GM19351 (cell line): ENCODE measurements around the gene ZNF586.
A peak's percentile ranks its signal among the peaks of the same experiment; 100 is the strongest.
"Not testable (repeated sequence)": the region's sequence is repeated elsewhere in the genome, so short reads cannot be mapped to it uniquely, and the experiment has no call there.

Source experiments
- ATAC-seq: cut with Tn5 transposase; IDR thresholded peaks from one replicate; pipeline ENCODE4 v1.9.1; 2021; ENCODE audit warnings: mild to moderate bottlenecking, moderate library complexity; ENCODE audit not compliant: unreplicated experiment

Gene ZNF586

DNA sequence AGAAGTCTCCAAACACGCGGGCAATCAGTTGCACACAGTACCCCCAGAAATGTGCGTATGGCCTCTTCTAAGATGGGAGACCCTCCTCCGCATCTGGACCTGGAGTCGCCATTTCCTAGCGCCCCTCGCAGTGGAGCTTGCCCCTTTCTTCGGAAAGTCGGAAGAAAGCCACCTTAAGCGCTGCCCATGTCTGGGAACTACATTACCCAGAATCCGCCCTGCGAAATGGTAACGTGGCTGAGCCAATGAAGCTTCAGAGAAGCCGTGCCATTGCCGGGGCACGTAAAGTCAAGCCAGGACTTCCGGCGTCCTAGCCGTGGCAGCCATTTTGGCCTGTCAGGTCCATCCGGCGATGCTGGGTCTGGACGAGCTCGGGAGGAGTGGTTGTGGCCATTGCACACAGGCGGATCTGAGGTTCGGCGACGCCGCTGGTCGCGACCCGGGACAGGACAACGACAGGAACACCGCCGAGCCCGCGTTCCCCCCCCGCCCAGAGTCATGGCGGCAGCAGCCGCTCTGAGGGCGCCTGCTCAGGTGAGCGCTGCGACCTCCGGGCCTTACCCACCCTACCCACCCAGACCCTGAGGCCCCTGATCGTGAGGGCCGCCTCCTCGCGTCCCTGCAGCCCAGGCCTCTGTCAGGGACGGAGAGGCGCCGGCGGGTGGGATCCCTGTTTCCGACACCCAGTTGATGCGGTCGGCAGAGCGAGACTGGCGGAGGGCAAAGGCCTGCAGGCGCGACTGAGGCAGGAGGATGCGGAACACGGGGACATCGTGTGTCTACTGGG, at the start of gene ZNF586:
ZNF586 (plus strand) TSS at position 332 of the 787 bp plus-strand sequence; CDS start at position 499, 167 bp downstream.
- ATAC-seq = peak; percentile 98

DNA sequence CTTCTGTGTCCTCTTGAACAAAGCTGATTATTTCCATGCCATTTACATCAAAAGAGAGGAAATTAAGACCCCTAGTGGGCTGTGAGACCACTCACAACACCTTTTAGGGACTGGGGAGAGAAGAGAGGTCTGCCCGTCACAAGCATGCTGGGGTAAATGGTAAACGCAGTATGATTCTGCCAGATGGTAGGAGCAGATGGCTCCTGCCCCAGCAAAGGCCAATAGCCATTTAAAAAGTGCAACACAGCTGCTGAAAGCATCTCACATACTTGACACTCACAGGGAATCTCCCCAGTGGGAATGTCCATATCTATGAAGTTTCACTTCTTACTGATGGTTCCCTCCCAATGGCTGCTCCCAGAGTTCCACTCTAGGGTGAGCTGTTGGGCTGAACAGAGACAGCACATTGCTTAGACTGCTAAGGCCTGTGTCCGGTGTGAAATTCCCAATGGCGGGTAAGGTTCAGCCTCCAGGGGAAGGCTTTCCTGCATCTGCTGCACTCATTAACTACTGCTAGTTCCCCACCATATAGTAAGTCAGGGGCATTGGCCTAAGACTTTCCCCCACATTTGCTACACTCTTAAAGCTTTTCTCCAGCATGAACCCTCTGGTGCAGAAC, 49.5 kb upstream of the ZNF586 start:
- ATAC-seq = no peak

DNA sequence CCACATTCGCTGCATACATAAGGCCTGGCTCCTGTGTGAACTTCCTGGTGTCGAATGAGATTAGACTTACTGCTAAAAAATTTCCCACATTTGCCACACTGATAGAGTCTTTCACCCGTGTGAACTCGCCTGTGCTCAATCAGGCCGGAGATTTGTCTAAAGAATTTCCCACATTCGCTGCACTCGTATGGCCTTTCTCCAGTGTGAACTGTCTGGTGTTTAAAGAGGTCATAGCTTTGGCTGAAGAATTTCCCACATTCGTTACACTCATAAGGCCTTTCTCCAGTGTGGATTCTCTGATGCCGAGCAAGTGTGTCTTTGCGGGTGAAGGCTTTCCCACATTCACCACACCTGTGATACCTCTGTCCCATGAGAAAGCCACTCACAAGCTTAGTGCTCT, 48.6 kb upstream of the ZNF586 start:
- no peak for ATAC-seq

DNA sequence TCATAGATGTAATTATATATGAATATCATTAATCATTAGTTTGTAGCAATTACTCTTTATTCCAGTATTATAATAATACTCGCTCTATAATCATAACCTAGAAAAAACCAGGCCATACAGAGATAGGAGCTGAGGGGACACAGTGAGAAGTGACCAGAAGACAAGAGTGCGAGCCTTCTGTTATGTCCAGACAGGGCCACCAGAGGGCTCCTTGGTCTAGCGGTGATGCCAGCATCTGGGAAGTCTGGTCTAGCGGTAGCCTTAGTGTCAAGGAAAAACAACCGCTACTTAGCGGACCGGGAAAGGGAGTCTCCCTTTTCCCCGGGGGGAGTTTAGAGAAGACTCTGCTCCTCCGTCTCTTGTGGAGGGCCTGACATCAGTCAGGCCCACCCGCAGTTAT, 31.2 kb upstream of the ZNF586 start:
- not testable (repeated sequence) for ATAC-seq

DNA sequence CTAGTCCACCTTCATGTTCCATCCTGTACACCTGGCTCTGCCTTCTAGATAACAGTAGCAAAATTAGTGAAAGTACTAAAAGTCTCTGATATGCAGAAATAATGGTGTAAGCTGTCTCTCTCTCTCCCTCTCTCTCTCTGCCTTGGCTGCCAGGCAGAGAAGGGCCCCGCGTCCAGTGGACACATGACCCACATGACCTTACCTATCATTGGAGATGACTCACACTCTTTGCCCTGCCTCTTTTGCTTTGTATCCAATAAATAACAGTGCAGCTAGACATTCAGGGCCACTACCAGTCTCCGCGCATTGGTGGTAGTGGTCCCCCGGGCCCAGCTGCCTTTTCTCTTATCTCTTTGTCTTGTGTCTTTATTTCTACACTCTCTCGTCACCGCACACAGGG, 30.7 kb upstream of the ZNF586 start:
- ATAC-seq = not testable (repeated sequence)

DNA sequence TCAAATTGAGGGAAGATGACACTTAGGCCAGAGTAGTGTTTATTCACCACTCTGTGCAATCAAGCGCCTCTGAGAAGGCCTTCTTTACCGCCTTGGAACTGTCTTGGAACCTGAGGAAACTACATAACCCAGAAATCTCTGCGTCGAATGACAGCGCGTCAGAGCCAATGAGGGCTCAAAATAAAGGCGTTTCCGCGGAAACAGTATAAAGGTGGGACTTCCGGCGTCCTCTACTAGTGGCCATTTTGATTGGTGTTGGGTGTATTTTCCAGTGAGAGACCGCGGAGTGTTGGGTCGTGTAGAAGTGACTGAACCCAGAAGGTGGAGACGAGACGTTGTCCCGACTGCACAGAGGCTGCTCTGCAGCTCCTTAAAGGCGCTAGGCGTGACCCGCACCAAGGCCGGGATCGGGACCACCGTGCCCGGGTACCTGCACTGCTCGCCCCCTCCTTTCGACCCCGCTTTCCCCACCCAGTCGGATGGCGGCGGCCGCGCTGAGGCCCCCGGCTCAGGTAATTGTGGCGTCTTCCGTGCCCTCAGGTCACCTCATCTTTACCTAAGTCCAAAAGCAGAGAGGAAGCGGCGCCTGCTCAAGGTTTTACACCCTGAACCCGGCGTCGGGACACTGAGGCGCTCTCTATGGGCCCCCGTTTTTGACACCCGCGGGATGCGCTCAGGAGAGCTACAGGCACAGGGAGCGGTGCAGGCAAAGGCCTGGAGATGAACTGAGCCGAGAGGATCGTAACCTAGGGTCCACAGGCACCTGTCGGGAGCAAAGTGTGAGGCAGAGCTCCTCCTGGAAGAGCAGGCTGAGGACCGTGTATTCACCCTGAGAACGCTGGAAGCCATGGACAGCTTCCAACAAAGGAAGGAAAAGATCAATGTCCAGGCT, 22.6 kb upstream of the ZNF586 start, which contains the start of gene ZNF776:
ZNF776 (plus strand) TSS at position 236 of the 892 bp plus-strand sequence; CDS start at position 480, 244 bp downstream.
- peak; percentile 96 for ATAC-seq

DNA sequence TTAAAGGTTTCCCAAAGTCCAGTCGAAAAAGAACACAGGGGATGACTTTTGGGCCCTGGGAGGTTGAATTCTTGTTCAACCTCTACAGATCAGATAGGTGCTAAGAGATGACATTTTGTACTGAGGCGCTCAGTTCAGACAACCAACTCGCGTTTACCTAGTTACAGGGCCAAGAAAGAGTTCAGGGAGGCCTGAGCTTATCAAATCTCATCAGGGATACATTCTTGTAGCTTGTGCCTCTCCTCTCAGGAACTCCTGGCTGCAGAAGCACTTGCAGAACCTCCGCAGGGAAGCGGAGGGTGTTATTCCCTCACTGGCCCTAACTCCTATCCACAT, 22.0 kb upstream of the ZNF586 start:
- no peak for ATAC-seq

DNA sequence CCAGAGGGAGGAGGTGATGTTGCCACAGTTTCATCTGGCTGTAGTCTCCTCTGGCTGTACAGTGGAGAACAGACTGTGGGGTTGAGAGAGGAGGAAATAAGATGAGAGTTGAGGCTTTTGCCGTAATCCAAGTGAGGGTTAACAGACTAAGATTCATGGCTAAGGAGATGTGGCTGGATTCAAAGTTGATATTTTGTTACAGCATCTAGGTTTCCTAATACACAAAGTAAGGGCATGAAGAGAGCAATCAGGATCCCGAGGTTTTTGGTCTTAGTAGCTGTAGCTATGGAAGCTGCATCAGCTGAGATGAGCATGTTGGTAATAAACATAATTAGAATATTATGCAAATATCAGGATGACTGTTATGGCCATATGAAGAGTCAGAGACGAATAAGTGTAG, 21.4 kb upstream of the ZNF586 start:
- ATAC-seq = no peak

DNA sequence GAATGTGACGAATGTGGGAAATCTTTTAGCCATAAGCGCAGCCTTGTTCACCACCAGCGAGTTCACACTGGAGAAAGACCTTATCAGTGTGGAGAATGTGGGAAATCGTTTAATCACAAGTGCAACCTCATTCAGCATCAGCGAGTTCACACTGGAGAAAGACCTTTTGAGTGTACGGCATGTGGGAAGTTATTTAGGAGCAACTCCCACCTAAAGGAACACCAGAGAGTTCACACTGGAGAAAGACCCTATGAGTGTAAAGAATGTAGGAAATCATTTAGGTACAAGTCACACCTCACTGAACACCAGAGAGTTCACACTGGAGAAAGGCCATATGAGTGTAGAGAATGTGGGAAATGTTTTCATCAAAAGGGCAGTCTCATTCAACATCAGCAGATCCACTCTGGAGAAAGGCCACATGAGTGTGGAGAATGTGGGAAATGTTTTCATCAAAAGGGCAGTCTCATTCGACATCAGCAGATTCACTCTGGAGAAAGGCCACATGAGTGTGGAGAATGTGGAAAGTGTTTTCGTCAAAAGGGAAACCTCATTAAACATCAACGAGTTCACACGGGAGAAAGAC, 15.3 kb upstream of the ZNF586 start:
- ATAC-seq = no peak

DNA sequence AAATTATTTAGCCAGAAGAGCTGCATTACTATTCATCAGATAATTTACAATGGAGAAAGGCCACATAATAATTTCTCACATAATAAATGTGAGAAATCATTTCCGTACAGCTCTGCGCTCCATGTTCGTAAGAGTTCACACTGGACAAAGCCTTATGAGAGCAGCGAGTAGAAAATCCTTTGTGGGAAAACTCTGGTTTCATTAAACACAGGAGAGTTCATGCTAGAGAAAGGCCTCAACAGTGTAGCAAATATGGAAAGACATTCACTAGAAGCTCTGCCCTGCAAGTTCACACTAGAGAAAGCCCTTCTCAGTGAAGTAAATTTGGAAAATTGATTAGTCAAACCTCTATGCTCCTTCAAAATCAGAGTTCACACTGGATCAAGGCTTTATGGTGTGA, 14.4 kb upstream of the ZNF586 start:
- ATAC-seq = no peak

DNA sequence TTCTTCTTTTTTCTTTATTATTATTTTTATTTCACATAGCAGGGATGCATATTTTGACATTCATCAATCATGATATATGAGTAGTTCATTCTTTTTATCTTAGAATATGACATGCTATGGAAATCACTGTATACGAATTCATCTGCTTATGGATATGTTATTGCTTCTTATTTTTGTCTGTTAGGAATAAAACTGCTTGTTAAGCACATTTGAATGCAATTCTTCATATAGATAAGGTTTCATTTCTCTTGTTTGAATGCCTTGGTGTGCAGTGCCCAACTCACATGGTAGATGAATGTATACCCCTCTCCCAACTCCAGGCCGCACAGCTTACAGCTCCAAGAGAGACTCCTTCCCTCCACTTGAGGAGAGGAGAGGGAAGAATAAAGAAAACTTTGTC, 11.5 kb upstream of the ZNF586 start:
- no peak for ATAC-seq

DNA sequence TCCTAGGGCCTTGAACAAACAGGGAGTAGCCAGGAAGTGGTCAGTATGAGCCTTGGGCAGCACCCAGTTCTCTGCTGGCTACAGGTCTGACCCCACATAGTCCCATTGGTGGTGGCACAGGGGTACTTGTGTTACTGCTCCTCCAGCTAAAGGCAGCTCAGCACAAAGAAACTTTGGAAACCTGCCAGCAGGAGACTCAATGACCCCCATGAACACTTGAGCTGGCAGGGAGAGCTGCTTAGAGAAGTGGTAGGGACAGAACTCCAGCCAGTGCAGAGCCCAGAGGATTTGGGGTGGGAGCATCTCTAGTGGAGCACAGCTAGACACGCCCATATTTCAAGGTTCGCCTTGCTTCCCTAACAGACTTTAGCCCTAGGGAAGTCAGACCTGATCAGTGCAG, 10.4 kb upstream of the ZNF586 start:
- ATAC-seq = no peak

DNA sequence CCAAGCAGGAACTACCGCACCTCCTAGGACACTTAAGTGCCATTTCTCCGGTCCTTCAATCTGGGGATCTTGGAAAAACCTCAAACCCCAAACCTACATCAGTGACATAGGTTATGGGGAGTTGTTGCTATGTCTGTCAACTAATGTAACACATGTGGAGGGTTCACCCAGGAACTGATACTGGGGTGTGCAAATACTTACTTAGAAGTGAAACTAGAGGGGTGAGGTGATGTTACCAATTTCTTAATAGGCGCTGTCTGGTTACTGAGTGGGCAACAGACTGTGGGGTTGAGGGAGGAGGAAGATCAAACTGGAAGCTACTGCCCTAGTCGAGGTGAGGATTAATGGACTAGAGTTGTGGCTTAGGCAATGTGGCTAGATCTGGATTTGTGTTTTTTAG, 1.9 kb downstream of the ZNF586 start:
- ATAC-seq = no peak

DNA sequence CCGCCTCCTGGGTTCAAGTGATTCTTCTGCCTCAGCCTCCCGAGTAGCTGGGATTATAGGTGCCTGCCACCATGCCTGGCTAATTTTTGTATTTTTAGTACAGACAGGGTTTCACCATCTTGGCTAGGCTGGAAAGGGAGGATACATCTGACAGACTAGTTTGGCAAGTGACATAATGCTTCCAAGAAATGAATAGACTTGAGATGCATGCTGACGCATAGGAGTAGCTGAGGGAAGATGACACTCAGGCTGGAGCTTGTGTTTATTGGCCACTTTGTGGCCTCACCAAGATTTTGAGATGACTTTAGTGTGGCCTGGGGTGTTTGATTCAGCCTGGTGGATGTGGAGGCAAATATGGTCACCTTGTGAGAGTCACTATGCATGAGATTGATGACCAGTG, 4.0 kb downstream of the ZNF586 start:
- no peak for ATAC-seq

DNA sequence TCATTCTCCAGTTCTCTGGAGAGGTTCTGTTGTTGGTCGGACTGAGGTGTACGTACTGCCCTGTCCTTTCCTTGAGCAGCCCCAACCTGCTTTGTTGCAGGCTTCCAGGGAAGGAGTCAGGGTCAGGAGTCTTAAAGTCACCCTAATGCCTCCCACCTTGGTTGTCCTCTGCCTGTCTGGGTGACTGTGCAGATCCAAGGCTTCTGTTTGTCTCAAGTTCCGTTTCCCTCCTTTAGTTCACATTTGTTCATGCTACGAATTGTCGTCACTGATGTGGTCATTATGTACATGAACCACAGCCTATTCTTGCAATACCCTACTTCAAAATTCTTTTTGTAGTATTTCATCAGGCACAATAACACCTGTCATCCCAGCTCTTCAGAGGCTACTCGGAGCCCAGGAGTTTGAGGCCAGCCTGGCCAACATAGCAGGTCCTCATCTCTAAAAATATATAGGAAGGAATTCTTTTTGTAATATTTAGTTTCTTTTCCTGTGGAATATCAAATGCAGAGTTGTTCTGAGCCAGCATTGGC, 7.4 kb downstream of the ZNF586 start:
- no peak for ATAC-seq

DNA sequence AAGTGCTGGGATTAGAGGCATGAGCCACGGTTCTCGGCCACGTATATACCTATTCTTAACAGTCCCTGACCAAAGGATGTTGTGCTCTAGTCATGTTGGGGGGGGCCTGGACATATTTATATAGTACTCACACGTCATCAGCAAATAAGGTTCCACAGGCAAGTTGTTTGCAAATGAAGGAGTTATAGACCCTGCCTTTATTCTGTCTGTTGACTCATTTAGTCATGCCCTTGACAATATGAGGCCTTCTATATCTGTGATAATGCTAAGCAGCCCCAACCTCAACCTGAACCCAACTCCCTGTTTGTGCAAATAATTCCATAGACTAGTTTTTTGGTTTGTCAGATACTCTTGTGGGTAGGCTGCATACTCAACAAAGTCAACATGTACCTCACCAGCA, 8.9 kb downstream of the ZNF586 start:
- no peak for ATAC-seq

DNA sequence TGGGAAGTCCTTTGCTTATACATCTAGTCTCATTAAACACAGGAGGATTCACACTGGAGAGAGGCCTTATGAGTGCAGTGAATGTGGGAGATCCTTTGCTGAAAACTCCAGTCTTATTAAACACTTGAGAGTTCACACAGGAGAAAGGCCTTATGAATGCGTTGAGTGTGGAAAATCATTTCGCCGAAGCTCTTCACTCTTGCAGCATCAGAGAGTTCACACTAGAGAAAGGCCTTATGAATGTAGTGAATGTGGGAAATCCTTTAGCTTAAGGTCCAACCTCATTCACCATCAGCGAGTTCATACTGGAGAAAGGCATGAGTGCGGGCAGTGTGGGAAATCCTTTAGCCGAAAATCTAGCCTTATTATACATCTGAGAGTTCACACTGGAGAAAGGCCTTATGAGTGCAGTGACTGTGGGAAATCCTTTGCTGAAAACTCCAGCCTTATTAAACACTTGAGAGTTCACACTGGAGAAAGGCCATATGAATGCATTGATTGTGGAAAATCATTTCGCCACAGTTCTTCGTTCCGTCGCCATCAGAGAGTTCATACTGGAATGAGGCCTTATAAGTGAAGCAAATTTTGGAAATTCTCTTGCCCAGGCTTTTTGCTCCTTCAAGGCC, 9.9 kb downstream of the ZNF586 start:
- no peak for ATAC-seq

DNA sequence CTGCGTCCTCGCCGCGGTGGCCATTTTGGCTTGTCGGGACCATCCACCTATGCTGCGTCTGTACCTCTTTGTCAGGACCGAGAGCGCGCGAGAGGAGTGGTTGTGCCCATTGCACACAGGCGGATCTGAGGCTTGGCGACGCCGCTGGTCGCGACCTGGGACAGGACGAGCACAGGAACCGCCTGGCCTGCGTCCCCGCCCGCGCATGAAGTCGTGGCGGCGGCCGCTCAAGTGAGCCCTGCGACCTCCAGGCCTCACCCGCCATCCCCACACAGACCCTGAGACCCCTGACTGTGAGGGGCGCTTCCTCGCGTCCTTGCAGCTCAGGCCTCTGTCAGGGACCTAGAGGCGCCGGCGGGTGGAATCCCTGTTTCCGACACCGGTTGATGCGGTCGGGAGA, 16.8 kb downstream of the ZNF586 start:
- ATAC-seq = no peak

DNA sequence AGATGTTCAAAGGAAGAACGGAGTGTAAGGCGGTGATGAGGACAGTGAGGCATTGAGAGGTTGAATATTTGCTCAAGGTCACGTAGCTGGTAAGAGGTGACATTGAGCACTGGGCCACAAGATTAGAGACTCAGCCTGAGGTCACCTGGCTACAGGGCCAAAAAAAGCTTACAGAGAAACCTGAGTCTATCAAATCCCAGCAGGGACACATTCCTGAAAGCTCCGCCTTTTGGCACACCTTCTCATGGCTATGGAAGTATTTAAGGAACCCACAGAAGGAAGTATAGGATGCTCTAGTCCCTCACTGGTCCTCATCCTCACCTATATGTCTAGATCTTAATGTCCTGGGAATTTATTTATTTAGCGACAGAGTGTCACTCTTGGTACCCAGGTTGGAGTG, 17.4 kb downstream of the ZNF586 start:
- ATAC-seq = no peak

DNA sequence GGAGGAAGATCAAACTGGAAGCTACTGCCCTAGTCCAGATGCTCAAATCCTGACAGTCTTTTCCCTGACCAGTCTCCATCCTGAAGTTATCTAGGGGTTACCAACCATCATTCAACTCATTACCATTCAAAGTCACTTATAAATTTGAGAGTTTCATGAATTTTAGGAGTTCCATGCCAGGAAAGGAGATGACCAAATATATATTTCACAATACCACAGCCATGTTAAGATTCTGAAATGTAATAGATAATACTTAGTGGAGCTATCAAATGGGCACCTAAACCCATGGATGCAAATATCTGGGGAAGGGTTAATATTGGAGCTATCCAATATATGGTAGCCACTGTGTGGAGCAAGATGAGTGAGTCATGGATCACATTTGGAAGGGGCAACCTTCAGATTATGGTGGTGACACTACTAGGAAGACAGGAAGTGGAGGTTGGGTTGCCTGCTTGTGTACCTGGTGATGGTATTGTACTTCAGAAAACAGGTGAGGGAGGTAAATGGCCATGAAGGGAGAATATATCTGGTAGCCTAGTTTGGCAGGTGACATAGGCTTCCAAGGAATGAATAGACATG, 18.7 kb downstream of the ZNF586 start:
- ATAC-seq = no peak
